C4-2B (cell line): ENCODE data around the gene PRSS22.

ENCODE experiments used
- CTCF ChIP-seq: fragments of 450-650 bp; conservative IDR thresholded peaks from 2 replicates; pipeline ENCODE4 v1.5.1; 2017; ENCODE audit warnings: mild to moderate bottlenecking
- ZFX ChIP-seq: fragments of 450-650 bp; IDR thresholded peaks from 2 replicates; pipeline ENCODE4 v1.6.1; 2017

DNA sequence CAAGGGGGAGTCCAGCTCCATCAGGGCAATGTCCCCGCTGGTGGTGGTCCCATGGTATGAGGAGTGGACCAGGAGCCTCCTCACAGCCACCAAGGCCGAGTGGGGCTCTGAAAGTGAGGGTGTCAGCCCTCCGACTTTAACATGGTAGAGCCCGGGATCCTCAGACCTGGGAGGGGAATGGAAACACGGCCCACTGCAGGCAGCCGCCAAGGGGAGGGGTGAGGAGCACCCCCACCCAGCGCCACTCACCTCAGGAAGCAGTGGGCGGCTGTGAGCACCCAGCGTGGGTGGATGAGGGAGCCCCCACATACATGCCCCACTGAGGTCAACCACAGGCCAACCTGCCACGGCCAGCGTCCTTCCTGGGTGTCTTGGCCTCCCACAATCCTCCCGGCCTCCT lies 17.1 kb downstream of the PRSS22 start:
- no peak for TF ChIP-seq ZFX
- TF ChIP-seq CTCF, result no peak
